ENCODE data around the gene CDK6.

DNA sequence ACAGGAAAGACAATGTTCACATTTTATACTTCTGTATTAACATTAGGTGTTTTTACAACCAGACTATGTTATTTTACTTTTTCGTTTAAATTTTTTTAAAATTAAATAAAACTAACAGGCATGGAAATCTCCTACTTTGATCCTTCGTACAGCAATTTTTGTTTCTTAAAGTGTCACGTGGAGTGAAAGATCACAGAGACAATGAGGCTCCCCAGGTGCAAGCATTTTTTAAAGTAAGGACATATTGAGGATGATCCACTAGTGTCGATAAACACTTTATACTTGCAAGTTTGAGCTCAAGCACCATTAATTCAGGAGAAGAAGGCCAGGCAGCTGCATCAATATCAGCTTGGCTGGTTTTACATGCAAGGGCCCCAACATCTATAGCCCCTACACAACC lies 177.7 kb downstream of the CDK6 start:
- TF ChIP-seq POLR2AphosphoS5 (IDR thresholded peaks at IDR 0.05) (no peak), POLR2A (IDR thresholded peaks at IDR 0.05) (no peak)
- TF ChIP-seq, protein P1, sequence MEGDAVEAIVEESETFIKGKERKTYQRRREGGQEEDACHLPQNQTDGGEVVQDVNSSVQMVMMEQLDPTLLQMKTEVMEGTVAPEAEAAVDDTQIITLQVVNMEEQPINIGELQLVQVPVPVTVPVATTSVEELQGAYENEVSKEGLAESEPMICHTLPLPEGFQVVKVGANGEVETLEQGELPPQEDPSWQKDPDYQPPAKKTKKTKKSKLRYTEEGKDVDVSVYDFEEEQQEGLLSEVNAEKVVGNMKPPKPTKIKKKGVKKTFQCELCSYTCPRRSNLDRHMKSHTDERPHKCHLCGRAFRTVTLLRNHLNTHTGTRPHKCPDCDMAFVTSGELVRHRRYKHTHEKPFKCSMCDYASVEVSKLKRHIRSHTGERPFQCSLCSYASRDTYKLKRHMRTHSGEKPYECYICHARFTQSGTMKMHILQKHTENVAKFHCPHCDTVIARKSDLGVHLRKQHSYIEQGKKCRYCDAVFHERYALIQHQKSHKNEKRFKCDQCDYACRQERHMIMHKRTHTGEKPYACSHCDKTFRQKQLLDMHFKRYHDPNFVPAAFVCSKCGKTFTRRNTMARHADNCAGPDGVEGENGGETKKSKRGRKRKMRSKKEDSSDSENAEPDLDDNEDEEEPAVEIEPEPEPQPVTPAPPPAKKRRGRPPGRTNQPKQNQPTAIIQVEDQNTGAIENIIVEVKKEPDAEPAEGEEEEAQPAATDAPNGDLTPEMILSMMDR (IDR thresholded peaks at IDR 0.05), result no peak
